Activated naive CD4-positive, alpha-beta T cell treated with anti-CD3 and anti-CD28 coated beads, Interleukin-2, amount 50 U/mL, for 24 hours (primary cell): ENCODE data around the gene KIF1B.
A peak's percentile ranks its signal among the peaks of the same experiment; 100 is the strongest.
"Not testable (repeated sequence)": the region's sequence is repeated elsewhere in the genome, so short reads cannot be mapped to it uniquely, and the experiment has no call there.

Source experiments
- H3K27ac Mint-ChIP-seq: one replicate; pipeline ENCODE4 v1.8.0; 2021; ENCODE audit warnings: mild to moderate bottlenecking, mixed read lengths
- H3K27me3 Mint-ChIP-seq: one replicate; pipeline ENCODE4 v1.8.0; 2021; ENCODE audit warnings: mixed read lengths
- H3K36me3 Mint-ChIP-seq: one replicate; pipeline ENCODE4 v1.8.0; 2021; ENCODE audit warnings: mixed read lengths
- H3K4me1 Mint-ChIP-seq: one replicate; pipeline ENCODE4 v1.8.0; 2021; ENCODE audit warnings: mixed read lengths
- H3K4me3 Mint-ChIP-seq: one replicate; pipeline ENCODE4 v1.8.0; 2021; ENCODE audit warnings: mild to moderate bottlenecking, mixed read lengths
- H3K9me3 Mint-ChIP-seq: one replicate; pipeline ENCODE4 v1.8.0; 2021; ENCODE audit warnings: mixed read lengths

KIF1B gene

GRCh38 chr1:10211805-10212410, 1.5 kb downstream of the KIF1B start:
- no peaks in the 10 kb centered on the region for H3K36me3 Mint-ChIP-seq
- H3K4me1 Mint-ChIP-seq, result peaks cover 42% of the 10 kb centered on the region
- H3K9me3 Mint-ChIP-seq, result no peaks in the 10 kb centered on the region
- peak overlapping the region; percentile 74 for H3K4me3 Mint-ChIP-seq
- H3K27me3 Mint-ChIP-seq, result no peaks in the 10 kb centered on the region
- H3K27ac Mint-ChIP-seq, result peak overlapping the region; percentile 9

GRCh38 chr1:10212476-10212875, 2.1 kb downstream of the KIF1B start:
- Mint-ChIP-seq H3K27ac (peak overlapping the region; percentile 9), H3K36me3 (no peaks in the 10 kb centered on the region), H3K4me1 (peaks cover 43% of the 10 kb centered on the region), H3K4me3 (peak overlapping the region; percentile 74), H3K9me3 (no peaks in the 10 kb centered on the region), H3K27me3 (no peaks in the 10 kb centered on the region)

GRCh38 chr1:10213186-10213705, 2.9 kb downstream of the KIF1B start:
- H3K27ac Mint-ChIP-seq, result peak overlapping the region; percentile 17

GRCh38 chr1:10216090-10216749, 5.8 kb downstream of the KIF1B start:
- no peak overlapping the region for H3K27ac Mint-ChIP-seq
- H3K36me3 Mint-ChIP-seq, result no peaks in the 10 kb centered on the region
- H3K9me3 Mint-ChIP-seq, result no peaks in the 10 kb centered on the region
- peak overlapping the region; percentile 1 for H3K4me3 Mint-ChIP-seq
- H3K27me3 Mint-ChIP-seq, result no peaks in the 10 kb centered on the region
- peaks cover 43% of the 10 kb centered on the region for H3K4me1 Mint-ChIP-seq

More at GRCh38 chr1:10213186-10213705, 2.9 kb downstream of the KIF1B start:
- H3K9me3 Mint-ChIP-seq, result no peaks in the 10 kb centered on the region
- no peaks in the 10 kb centered on the region for H3K36me3 Mint-ChIP-seq
- H3K4me3 Mint-ChIP-seq, result no peak overlapping the region
- H3K27me3 Mint-ChIP-seq, result no peaks in the 10 kb centered on the region
- peaks cover 51% of the 10 kb centered on the region for H3K4me1 Mint-ChIP-seq

- Mint-ChIP-seq H3K27ac (no peak overlapping the region), H3K9me3 (no peaks in the 10 kb centered on the region)
These were observed 7.5 kb downstream of the KIF1B start for GRCh38 chr1:10217748-10218441.

GRCh38 chr1:10220200-10220599, 9.8 kb downstream of the KIF1B start:
- Mint-ChIP-seq H3K27ac (no peak overlapping the region), H3K27me3 (no peaks in the 10 kb centered on the region), H3K4me1 (peaks cover 26% of the 10 kb centered on the region), H3K4me3 (no peak overlapping the region), H3K36me3 (no peaks in the 10 kb centered on the region), H3K9me3 (no peaks in the 10 kb centered on the region)

More at GRCh38 chr1:10217748-10218441, 7.5 kb downstream of the KIF1B start:
- Mint-ChIP-seq H3K36me3 (no peaks in the 10 kb centered on the region), H3K27me3 (no peaks in the 10 kb centered on the region), H3K4me1 (peaks cover 32% of the 10 kb centered on the region), H3K4me3 (no peak overlapping the region)

- not testable (repeated sequence) for H3K36me3 Mint-ChIP-seq, H3K4me3 Mint-ChIP-seq, H3K27me3 Mint-ChIP-seq, H3K9me3 Mint-ChIP-seq, H3K27ac Mint-ChIP-seq
- H3K4me1 Mint-ChIP-seq, result peaks cover 23% of the 10 kb centered on the region
These were observed 10.3 kb downstream of the KIF1B start for GRCh38 chr1:10220657-10221056.

- H3K9me3 Mint-ChIP-seq, result no peaks in the 10 kb centered on the region
- no peaks in the 10 kb centered on the region for H3K36me3 Mint-ChIP-seq
- no peak overlapping the region for H3K4me3 Mint-ChIP-seq
- H3K27me3 Mint-ChIP-seq, result no peaks in the 10 kb centered on the region
- peaks cover 5% of the 10 kb centered on the region for H3K4me1 Mint-ChIP-seq
- no peak overlapping the region for H3K27ac Mint-ChIP-seq
These were observed 15.2 kb downstream of the KIF1B start for GRCh38 chr1:10225573-10225972.

- H3K27ac Mint-ChIP-seq, result no peak overlapping the region
- H3K4me1 Mint-ChIP-seq, result peaks cover 5% of the 10 kb centered on the region
- H3K27me3 Mint-ChIP-seq, result no peaks in the 10 kb centered on the region
- H3K36me3 Mint-ChIP-seq, result no peaks in the 10 kb centered on the region
- no peak overlapping the region for H3K4me3 Mint-ChIP-seq
- H3K9me3 Mint-ChIP-seq, result no peaks in the 10 kb centered on the region
These were observed 18.2 kb downstream of the KIF1B start for GRCh38 chr1:10228528-10228927.

GRCh38 chr1:10229903-10230302, 19.5 kb downstream of the KIF1B start:
- Mint-ChIP-seq H3K9me3 (no peaks in the 10 kb centered on the region), H3K27me3 (no peaks in the 10 kb centered on the region), H3K36me3 (no peaks in the 10 kb centered on the region), H3K27ac (peak overlapping the region; percentile 18), H3K4me1 (peaks cover 5% of the 10 kb centered on the region), H3K4me3 (no peak overlapping the region)

- H3K27me3 Mint-ChIP-seq, result no peaks in the 10 kb centered on the region
- H3K4me3 Mint-ChIP-seq, result no peak overlapping the region
- H3K4me1 Mint-ChIP-seq, result peaks cover 12% of the 10 kb centered on the region
- H3K9me3 Mint-ChIP-seq, result no peaks in the 10 kb centered on the region
- no peak overlapping the region for H3K27ac Mint-ChIP-seq
- no peaks in the 10 kb centered on the region for H3K36me3 Mint-ChIP-seq
These were observed 21.8 kb downstream of the KIF1B start for GRCh38 chr1:10232163-10232562.

GRCh38 chr1:10236405-10237156, 26.2 kb downstream of the KIF1B start:
- Mint-ChIP-seq H3K4me1 (peaks cover 7% of the 10 kb centered on the region), H3K36me3 (no peaks in the 10 kb centered on the region), H3K27ac (no peak overlapping the region), H3K27me3 (no peaks in the 10 kb centered on the region), H3K9me3 (no peaks in the 10 kb centered on the region), H3K4me3 (no peak overlapping the region)

GRCh38 chr1:10237157-10237539, 26.8 kb downstream of the KIF1B start:
- Mint-ChIP-seq H3K27me3 (no peaks in the 10 kb centered on the region), H3K4me3 (no peak overlapping the region), H3K36me3 (no peaks in the 10 kb centered on the region), H3K9me3 (no peaks in the 10 kb centered on the region), H3K27ac (no peak overlapping the region), H3K4me1 (peaks cover 7% of the 10 kb centered on the region)

GRCh38 chr1:10242135-10242534, 31.8 kb downstream of the KIF1B start:
- Mint-ChIP-seq H3K4me1 (no peaks in the 10 kb centered on the region), H3K27me3 (no peaks in the 10 kb centered on the region), H3K36me3 (peaks cover 2% of the 10 kb centered on the region), H3K4me3 (no peak overlapping the region), H3K27ac (no peak overlapping the region), H3K9me3 (no peaks in the 10 kb centered on the region)

- no peak overlapping the region for H3K27ac Mint-ChIP-seq
- no peaks in the 10 kb centered on the region for H3K9me3 Mint-ChIP-seq
- H3K4me1 Mint-ChIP-seq, result no peaks in the 10 kb centered on the region
- no peak overlapping the region for H3K4me3 Mint-ChIP-seq
- H3K27me3 Mint-ChIP-seq, result no peaks in the 10 kb centered on the region
- H3K36me3 Mint-ChIP-seq, result peaks cover 2% of the 10 kb centered on the region
These were observed 32.4 kb downstream of the KIF1B start for GRCh38 chr1:10242811-10243210.
